Measurements from ENCODE around the gene MYCL. TPM values are rescaled to one million over a fixed set of nuclear protein-coding genes. Genes with fewer than 3 reads are reported as not detected.

Gene MYCL
- total and polyA plus RNA-seq, 2 of the 8 experiments (the other 6 are each of a cell fraction or from before 2014, with no cell fraction given) = 20.3 to 28.8 TPM

DNA sequence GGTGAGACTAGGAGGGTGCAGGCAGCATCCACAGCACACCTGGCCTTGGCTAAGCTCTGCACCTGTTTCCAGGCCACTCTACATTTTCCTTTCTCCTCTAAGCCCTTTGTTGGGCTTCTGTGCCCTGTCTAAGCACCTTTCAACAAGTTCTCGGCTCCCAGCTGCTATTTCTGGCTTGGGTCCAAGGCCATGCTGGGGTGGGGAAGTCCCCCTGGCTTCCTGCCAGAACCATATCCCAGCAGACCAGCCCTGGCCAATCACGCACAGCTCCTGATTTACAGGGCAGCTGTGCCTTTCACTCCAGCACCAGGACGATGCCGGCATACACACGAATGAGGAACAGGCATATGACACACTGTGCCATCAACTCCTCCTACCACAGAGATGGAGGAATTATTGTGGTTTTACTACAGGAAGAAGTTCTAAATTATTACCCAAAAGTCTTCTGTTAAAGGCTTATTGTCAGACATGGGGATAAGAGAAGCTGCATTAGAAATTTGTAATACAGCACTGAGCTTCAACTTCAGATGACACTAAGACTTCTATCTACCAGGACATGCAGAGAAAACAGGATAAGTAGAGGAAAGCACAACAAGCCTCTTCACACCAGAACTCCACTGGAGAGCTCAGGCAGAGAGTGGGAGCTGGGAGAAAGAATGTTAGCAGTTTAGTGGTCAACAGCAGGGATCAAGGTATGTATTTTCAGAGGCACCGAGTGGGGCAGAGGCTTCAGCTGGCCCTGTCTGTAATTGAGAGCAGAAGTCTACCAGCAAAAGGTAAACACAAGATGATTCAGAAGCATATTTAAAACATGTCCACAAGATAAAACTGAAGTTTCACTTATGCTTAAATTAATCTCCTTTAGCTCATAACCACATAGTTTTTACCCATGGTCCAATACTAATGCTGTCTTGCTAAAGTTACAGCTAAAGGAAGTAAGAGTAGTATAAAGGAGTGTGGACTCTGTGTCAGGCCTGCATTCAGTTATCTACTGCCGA is 55.8 kb downstream of the MYCL start (continued):
- TF ChIP-seq, protein P1, sequence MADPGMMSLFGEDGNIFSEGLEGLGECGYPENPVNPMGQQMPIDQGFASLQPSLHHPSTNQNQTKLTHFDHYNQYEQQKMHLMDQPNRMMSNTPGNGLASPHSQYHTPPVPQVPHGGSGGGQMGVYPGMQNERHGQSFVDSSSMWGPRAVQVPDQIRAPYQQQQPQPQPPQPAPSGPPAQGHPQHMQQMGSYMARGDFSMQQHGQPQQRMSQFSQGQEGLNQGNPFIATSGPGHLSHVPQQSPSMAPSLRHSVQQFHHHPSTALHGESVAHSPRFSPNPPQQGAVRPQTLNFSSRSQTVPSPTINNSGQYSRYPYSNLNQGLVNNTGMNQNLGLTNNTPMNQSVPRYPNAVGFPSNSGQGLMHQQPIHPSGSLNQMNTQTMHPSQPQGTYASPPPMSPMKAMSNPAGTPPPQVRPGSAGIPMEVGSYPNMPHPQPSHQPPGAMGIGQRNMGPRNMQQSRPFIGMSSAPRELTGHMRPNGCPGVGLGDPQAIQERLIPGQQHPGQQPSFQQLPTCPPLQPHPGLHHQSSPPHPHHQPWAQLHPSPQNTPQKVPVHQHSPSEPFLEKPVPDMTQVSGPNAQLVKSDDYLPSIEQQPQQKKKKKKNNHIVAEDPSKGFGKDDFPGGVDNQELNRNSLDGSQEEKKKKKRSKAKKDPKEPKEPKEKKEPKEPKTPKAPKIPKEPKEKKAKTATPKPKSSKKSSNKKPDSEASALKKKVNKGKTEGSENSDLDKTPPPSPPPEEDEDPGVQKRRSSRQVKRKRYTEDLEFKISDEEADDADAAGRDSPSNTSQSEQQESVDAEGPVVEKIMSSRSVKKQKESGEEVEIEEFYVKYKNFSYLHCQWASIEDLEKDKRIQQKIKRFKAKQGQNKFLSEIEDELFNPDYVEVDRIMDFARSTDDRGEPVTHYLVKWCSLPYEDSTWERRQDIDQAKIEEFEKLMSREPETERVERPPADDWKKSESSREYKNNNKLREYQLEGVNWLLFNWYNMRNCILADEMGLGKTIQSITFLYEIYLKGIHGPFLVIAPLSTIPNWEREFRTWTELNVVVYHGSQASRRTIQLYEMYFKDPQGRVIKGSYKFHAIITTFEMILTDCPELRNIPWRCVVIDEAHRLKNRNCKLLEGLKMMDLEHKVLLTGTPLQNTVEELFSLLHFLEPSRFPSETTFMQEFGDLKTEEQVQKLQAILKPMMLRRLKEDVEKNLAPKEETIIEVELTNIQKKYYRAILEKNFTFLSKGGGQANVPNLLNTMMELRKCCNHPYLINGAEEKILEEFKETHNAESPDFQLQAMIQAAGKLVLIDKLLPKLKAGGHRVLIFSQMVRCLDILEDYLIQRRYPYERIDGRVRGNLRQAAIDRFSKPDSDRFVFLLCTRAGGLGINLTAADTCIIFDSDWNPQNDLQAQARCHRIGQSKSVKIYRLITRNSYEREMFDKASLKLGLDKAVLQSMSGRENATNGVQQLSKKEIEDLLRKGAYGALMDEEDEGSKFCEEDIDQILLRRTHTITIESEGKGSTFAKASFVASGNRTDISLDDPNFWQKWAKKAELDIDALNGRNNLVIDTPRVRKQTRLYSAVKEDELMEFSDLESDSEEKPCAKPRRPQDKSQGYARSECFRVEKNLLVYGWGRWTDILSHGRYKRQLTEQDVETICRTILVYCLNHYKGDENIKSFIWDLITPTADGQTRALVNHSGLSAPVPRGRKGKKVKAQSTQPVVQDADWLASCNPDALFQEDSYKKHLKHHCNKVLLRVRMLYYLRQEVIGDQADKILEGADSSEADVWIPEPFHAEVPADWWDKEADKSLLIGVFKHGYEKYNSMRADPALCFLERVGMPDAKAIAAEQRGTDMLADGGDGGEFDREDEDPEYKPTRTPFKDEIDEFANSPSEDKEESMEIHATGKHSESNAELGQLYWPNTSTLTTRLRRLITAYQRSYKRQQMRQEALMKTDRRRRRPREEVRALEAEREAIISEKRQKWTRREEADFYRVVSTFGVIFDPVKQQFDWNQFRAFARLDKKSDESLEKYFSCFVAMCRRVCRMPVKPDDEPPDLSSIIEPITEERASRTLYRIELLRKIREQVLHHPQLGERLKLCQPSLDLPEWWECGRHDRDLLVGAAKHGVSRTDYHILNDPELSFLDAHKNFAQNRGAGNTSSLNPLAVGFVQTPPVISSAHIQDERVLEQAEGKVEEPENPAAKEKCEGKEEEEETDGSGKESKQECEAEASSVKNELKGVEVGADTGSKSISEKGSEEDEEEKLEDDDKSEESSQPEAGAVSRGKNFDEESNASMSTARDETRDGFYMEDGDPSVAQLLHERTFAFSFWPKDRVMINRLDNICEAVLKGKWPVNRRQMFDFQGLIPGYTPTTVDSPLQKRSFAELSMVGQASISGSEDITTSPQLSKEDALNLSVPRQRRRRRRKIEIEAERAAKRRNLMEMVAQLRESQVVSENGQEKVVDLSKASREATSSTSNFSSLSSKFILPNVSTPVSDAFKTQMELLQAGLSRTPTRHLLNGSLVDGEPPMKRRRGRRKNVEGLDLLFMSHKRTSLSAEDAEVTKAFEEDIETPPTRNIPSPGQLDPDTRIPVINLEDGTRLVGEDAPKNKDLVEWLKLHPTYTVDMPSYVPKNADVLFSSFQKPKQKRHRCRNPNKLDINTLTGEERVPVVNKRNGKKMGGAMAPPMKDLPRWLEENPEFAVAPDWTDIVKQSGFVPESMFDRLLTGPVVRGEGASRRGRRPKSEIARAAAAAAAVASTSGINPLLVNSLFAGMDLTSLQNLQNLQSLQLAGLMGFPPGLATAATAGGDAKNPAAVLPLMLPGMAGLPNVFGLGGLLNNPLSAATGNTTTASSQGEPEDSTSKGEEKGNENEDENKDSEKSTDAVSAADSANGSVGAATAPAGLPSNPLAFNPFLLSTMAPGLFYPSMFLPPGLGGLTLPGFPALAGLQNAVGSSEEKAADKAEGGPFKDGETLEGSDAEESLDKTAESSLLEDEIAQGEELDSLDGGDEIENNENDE (IDR thresholded peaks at IDR 0.05; ENCODE audit: insufficient replicate concordance, low read length) = no peak
- TF ChIP-seq HDAC2 (IDR thresholded peaks at IDR 0.05; ENCODE audit: borderline replicate concordance in 1 of 2, low read depth in 2 of 2, low read length in 2 of 2) (no peak), SP2 (IDR thresholded peaks at IDR 0.05; ENCODE audit: low read length) (no peak), SP4 (IDR thresholded peaks at IDR 0.05; ENCODE audit: low read length) (no peak), TEAD4 (IDR thresholded peaks at IDR 0.05; ENCODE audit: low read depth, low read length) (no peak), GABPA (IDR thresholded peaks at IDR 0.05; ENCODE audit: borderline replicate concordance, insufficient read depth, low read length) (no peak), CEBPB (IDR thresholded peaks at IDR 0.05; ENCODE audit: low read depth, low read length) (no peak), JUN (IDR thresholded peaks at IDR 0.05; ENCODE audit: low read depth, low read length) (no peak)

All from H1 (cell line).